Esophagus squamous epithelium (tissue), 4 donors: ENCODE data around the gene P2RY14.

ENCODE experiments used
- POLR2A ChIP-seq, 4 donors: fragments of 450-650 bp; IDR thresholded peaks; one replicate each; pipeline ENCODE4 v1.6.1; 2017; ENCODE audit warnings: antibody characterized with exemption in 4 of 4, mild to moderate bottlenecking in 4 of 4, moderate library complexity in 3 of 4
- TF ChIP-seq, protein P1 (sequence below), 6 experiments: fragments of 450-650 bp in 4 of 6; fragments of 200-600 bp in 2 of 6; sonication (generic) in 2 of 6; IDR thresholded peaks; one replicate each; pipeline ENCODE4 v1.5.1; 2016 to 2019; ENCODE audit warnings: antibody characterized with exemption in 6 of 6, mild to moderate bottlenecking in 4 of 6, moderate library complexity in 4 of 6

GRCh38 chr3:151199554-151200438 is 78.5 kb downstream of the P2RY14 start:
- TF ChIP-seq, protein P1, sequence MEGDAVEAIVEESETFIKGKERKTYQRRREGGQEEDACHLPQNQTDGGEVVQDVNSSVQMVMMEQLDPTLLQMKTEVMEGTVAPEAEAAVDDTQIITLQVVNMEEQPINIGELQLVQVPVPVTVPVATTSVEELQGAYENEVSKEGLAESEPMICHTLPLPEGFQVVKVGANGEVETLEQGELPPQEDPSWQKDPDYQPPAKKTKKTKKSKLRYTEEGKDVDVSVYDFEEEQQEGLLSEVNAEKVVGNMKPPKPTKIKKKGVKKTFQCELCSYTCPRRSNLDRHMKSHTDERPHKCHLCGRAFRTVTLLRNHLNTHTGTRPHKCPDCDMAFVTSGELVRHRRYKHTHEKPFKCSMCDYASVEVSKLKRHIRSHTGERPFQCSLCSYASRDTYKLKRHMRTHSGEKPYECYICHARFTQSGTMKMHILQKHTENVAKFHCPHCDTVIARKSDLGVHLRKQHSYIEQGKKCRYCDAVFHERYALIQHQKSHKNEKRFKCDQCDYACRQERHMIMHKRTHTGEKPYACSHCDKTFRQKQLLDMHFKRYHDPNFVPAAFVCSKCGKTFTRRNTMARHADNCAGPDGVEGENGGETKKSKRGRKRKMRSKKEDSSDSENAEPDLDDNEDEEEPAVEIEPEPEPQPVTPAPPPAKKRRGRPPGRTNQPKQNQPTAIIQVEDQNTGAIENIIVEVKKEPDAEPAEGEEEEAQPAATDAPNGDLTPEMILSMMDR (IDR thresholded peaks at IDR 0.05), result no peak
- no peak for TF ChIP-seq POLR2A (IDR thresholded peaks at IDR 0.05)
